Ectodermal cell (in vitro differentiated cells): Measurements from ENCODE around the gene RAPSN.

Source experiments
- H3K27ac ChIP-seq: 2 replicates; pipeline ENCODE4 v1.7.0; 2013; ENCODE audit warnings: mild to moderate bottlenecking, low read depth, low read length; ENCODE audit not compliant: insufficient read depth, poor library complexity, severe bottlenecking
- H3K27me3 ChIP-seq: 2 replicates; pipeline ENCODE4 v1.7.0; 2013; ENCODE audit warnings: mild to moderate bottlenecking, low read length; ENCODE audit not compliant: insufficient read depth, control insufficient read depth, poor library complexity, severe bottlenecking
- H3K36me3 ChIP-seq: one replicate; pipeline ENCODE4 v1.7.0; 2013; ENCODE audit warnings: low read length; ENCODE audit not compliant: control insufficient read depth, insufficient read depth
- H3K4me1 ChIP-seq: one replicate; pipeline ENCODE4 v1.7.0; 2013; ENCODE audit warnings: low read length; ENCODE audit not compliant: control insufficient read depth, insufficient read depth
- H3K4me3 ChIP-seq: 2 replicates; pipeline ENCODE4 v1.7.0; 2013; ENCODE audit warnings: low read depth, low read length, control low read depth; ENCODE audit not compliant: insufficient read depth
- H3K9me3 ChIP-seq: 2 replicates; pipeline ENCODE4 v1.7.0; 2013; ENCODE audit warnings: mild to moderate bottlenecking, low read length, moderate library complexity; ENCODE audit not compliant: control insufficient read depth
- WGBS, 2 experiments: methylation state at CpG; one replicate each; pipeline ENCODE4 v1.1.7; 2013; ENCODE audit warnings: missing lambda C conversion rate in 2 of 2; 5-methylcytosine and 5-hydroxymethylcytosine counted together

RAPSN gene

DNA sequence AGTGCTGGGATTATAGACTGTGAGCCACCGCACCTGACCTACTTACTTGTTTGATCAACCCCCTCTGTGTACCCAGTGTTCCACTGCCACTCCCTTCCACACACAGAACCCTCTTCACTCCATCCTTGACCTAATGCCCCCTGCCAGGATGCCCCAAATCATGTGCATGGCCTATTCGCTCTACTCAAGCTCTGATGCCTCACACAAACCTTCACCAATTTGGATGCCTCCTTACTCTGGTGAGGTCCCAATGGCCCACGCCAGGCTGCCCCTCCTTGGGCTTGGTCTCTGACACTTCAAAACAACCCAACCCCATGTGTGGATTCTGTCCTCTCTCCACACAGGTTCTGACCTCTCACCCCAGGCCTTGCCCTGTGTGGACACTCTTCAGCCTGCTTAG is 13.2 kb downstream of the RAPSN start:
- no peaks in the 10 kb centered on the region for H3K27me3 ChIP-seq
- 88 to 93% methylated on average over 3 of the region's 3 CpGs for WGBS, 2 experiments
- H3K9me3 ChIP-seq = no peaks in the 10 kb centered on the region
- H3K27ac ChIP-seq = no peak overlapping the region
- H3K36me3 ChIP-seq = no peaks in the 10 kb centered on the region
- H3K4me1 ChIP-seq = no peaks in the 10 kb centered on the region
- H3K4me3 ChIP-seq = no peak overlapping the region

DNA sequence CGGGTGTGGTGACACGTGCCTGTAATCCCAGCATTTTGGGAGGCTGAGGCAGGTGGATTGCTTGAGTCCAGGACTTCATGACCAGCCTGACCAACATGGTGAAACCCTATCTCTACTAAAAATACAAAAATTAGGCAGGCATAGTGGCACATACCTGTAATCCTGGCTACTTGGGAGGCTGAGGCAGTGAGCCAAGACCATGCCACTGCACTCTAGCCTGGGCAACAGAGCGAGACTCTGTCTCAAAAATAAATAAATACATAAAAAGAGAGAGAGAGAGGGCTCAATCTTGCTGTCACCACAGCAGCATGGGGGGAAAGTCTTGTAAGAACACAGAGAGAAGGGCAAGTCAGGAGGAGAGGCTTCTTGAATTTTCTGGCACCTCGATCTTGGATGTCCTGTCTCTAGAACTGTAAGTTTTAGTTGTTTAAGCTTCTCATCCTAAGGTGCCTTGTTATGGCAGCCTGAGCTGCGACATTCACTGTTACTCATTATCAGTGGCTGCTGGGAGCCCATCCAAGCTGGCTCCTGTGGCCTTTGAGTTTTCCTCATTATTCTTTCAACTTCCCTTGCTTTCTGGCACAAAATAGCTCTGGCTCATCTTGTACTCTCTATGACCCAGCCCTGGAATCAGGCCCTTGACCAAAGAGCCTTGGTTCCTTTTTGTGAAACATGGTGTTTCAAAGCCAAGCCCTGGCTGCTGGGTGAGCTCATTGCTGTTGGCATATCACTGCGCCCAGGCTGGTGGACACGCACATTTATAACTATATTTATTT is 14.7 kb downstream of the RAPSN start:
- Histone ChIP-seq H3K4me1 (no peaks in the 10 kb centered on the region), H3K9me3 (no peaks in the 10 kb centered on the region), H3K36me3 (no peaks in the 10 kb centered on the region), H3K27ac (no peak overlapping the region), H3K4me3 (no peak overlapping the region), H3K27me3 (no peaks in the 10 kb centered on the region)
- WGBS, 2 experiments = 91 to 92% methylated on average over 6 to 7 of the region's 7 CpGs

- H3K27ac ChIP-seq = no peak overlapping the region
- H3K36me3 ChIP-seq = no peaks in the 10 kb centered on the region
- no peaks in the 10 kb centered on the region for H3K9me3 ChIP-seq
- H3K4me3 ChIP-seq = no peak overlapping the region
- H3K27me3 ChIP-seq = no peaks in the 10 kb centered on the region
- 84 to 87% methylated on average over 3 of the region's 3 CpGs for WGBS, 2 experiments
- H3K4me1 ChIP-seq = no peaks in the 10 kb centered on the region
These were observed 15.8 kb downstream of the RAPSN start for GRCh38 chr11:47433157-47433556.

DNA sequence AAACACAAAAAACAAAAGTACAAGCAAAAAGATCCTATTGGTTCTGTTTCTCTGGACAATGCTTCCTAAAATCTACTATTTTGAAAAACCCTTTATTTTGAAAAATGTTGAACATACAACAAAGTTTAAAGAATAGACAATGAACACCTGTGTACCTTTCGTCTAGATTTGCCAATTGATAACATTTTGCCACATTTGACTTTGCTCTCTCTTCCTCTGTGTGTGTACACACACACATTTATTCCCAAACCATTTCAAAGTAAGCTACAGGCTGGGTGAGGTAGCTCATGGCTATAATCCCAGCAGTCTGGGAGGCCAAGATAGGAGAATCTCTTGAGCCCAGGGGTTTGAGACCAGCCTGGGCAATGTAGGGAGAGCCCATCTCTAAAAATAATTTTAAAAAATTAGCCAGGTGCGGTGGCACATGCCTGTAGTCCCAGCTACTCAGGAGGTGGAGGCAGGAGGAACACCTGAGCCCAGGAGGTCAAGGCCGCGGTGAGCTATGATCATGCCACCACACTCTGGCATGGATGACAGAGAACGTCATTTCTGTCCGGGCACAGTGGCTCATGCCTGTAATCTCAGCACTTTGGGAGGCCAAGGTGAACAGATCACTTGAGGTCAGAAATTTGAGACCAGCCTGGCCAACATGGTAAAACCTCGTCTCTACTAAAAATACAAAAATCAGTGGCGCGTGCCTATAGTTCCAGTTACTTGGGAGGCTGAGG is 17.4 kb downstream of the RAPSN start:
- 93 to 94% methylated on average over 9 of the region's 9 CpGs for WGBS, 2 experiments

GRCh38 chr11:47430524-47430923 is 18.4 kb downstream of the RAPSN start:
- WGBS, 2 experiments = 76 to 81% methylated on average over 5 of the region's 5 CpGs
- H3K9me3 ChIP-seq = no peaks in the 10 kb centered on the region
- H3K27me3 ChIP-seq = no peaks in the 10 kb centered on the region
- H3K27ac ChIP-seq = no peak overlapping the region
- H3K4me3 ChIP-seq = no peak overlapping the region
- no peaks in the 10 kb centered on the region for H3K4me1 ChIP-seq
- no peaks in the 10 kb centered on the region for H3K36me3 ChIP-seq

More for the DNA sequence above, 17.4 kb downstream of the RAPSN start:
- no peaks in the 10 kb centered on the region for H3K4me1 ChIP-seq
- H3K36me3 ChIP-seq = no peaks in the 10 kb centered on the region
- H3K9me3 ChIP-seq = no peaks in the 10 kb centered on the region
- no peaks in the 10 kb centered on the region for H3K27me3 ChIP-seq
- H3K27ac ChIP-seq = no peak overlapping the region
- no peak overlapping the region for H3K4me3 ChIP-seq

DNA sequence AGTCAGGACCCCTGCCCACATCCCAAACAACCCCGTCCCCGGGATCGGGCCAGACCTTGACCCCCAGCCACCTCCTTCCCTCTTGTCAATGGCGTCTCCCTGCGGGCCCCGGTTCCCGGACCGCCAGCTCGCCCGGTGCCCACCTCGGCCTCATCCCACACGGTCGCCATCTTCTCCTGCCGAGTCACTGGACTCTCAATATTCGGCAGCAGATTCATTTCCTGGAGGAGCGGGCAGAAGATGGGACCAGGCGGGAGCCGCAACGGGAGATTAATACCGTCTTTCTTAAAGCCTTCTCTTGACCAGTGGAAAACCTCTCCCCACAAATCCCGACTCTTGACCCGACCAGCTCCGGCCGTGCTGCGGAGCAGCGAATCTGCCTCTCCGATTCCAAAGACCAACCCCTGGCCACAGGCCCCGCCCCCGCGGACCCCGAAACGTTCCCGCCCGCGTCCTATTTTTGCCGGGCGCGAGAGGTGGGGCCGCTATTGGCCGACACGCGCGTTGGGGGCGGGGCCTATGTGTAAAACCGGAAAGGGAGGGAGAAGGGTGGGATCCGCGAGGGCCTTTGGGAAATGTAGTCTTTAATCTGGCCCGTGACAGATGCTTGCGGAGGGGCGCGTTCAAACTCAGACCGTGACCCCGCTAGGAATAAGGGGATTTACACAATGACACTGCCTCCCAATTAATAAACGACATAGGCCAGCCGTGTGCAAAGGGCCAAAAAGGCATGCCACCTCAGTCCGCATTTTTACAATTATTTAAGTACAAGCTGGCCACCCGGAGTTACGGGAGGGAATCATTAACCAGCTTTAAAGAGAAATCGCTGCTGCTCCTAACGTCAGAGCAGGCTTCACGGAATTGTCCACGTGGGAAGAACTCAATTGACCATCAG is 22.6 kb downstream of the RAPSN start, which contains the start of gene PSMC3:
Gene PSMC3, minus strand, starts transcription at position 378 of the 895 bp plus-strand sequence. Its CDS starts 160 bp downstream, at position 218.
- Histone ChIP-seq H3K4me3 (peak within 1 kb of the TSS; percentile 80), H3K4me1 (no peaks in the 10 kb centered on the region), H3K27ac (peak within 1 kb of the TSS; percentile 75), H3K27me3 (no peaks in the 10 kb centered on the region), H3K36me3 (peaks cover 16% of the 10 kb centered on the region), H3K9me3 (no peaks in the 10 kb centered on the region)
- 4% methylated on average over 62 of the region's 62 CpGs for WGBS, 2 experiments

GRCh38 chr11:47425611-47426010 is 23.3 kb downstream of the RAPSN start:
- Histone ChIP-seq H3K4me3 (peak overlapping the region; percentile 80), H3K36me3 (peaks cover 21% of the 10 kb centered on the region), H3K9me3 (no peaks in the 10 kb centered on the region), H3K4me1 (no peaks in the 10 kb centered on the region), H3K27me3 (no peaks in the 10 kb centered on the region), H3K27ac (peak overlapping the region; percentile 75)
- 2 to 3% methylated on average over 14 of the region's 14 CpGs for WGBS, 2 experiments

GRCh38 chr11:47418454-47419259 is 30.3 kb downstream of the RAPSN start:
- peaks cover 38% of the 10 kb centered on the region for H3K36me3 ChIP-seq
- no peak overlapping the region for H3K27ac ChIP-seq
- 93 to 95% methylated on average over 23 of the region's 23 CpGs for WGBS, 2 experiments
- H3K27me3 ChIP-seq = no peaks in the 10 kb centered on the region
- no peaks in the 10 kb centered on the region for H3K4me1 ChIP-seq
- no peak overlapping the region for H3K4me3 ChIP-seq
- H3K9me3 ChIP-seq = no peaks in the 10 kb centered on the region

DNA sequence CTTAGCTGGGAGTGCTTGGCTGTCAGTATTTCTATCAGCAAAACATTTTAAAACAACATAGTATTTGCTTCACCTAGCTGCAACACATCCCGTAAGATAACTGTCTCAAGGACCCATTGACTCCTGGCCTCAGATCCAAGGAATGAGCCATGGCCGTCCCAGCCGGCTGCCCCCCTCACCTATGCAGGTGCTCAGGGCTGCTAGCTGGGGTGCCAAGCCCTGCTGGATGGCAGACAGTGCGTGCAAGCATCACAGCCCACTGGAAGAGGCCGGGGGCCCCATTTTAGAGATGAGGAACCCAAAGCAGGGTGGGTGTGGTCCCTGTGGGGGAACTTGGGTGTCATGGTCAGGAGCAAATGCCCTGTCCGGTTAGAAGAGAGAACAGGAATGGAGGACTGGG is 31.2 kb downstream of the RAPSN start:
- Histone ChIP-seq H3K36me3 (peaks cover 36% of the 10 kb centered on the region), H3K9me3 (no peaks in the 10 kb centered on the region), H3K4me3 (no peak overlapping the region), H3K27ac (no peak overlapping the region), H3K4me1 (no peaks in the 10 kb centered on the region), H3K27me3 (no peaks in the 10 kb centered on the region)
- WGBS, 2 experiments = 95% methylated on average over 6 of the region's 6 CpGs
